GM23338 (cell line): ENCODE measurements around the gene GHRH. TPM values are rescaled to one million over a fixed set of nuclear protein-coding genes. Genes with fewer than 3 reads are reported as not detected.

Experiments used
- ATAC-seq: fragments of 200-7000 bp; cut with Tn5 transposase; 3 replicates; pipeline ENCODE4 v1.9.1; 2020
- DNase-seq: peaks from one replicate; pipeline ENCODE4 v3.0.0-alpha.2; 2015; ENCODE audit warnings: low spot score
- H2AFZ ChIP-seq: fragments of 200-600 bp; sonication (generic); 2 replicates; pipeline ENCODE4 v1.8.0; 2016; ENCODE audit warnings: antibody characterized with exemption, mild to moderate bottlenecking, moderate library complexity
- H3F3A ChIP-seq: fragments of 200-600 bp; sonication (generic); replicated peaks from 2 replicates; pipeline ENCODE4 v1.8.0; 2017; ENCODE audit warnings: antibody characterized with exemption, mixed run types, low read depth
- H3K27ac ChIP-seq: fragments of 200-600 bp; sonication (generic); 2 replicates; pipeline ENCODE4 v1.6.1; 2016; ENCODE audit warnings: low read depth
- H3K27me3 ChIP-seq: fragments of 200-600 bp; sonication (generic); 2 replicates; pipeline ENCODE4 v1.8.0; 2016; ENCODE audit warnings: mild to moderate bottlenecking, mixed run types, moderate library complexity; ENCODE audit not compliant: insufficient read depth
- H3K36me3 ChIP-seq: fragments of 200-600 bp; sonication (generic); 2 replicates; pipeline ENCODE4 v1.8.0; 2016; ENCODE audit warnings: mild to moderate bottlenecking; ENCODE audit not compliant: insufficient read depth
- H3K4me1 ChIP-seq: fragments of 200-600 bp; sonication (generic); 2 replicates; pipeline ENCODE4 v1.8.0; 2016; ENCODE audit warnings: mild to moderate bottlenecking, moderate library complexity; ENCODE audit not compliant: insufficient read depth
- H3K4me2 ChIP-seq: fragments of 200-600 bp; sonication (generic); 2 replicates; pipeline ENCODE4 v1.7.1; 2017; ENCODE audit warnings: mixed run types
- H3K4me3 ChIP-seq: fragments of 200-600 bp; sonication (generic); 2 replicates; pipeline ENCODE4 v1.6.1; 2016; ENCODE audit warnings: mixed run types
- H3K79me2 ChIP-seq: fragments of 200-600 bp; sonication (generic); replicated peaks from 2 replicates; pipeline ENCODE4 v1.8.0; 2017; ENCODE audit warnings: mild to moderate bottlenecking; ENCODE audit not compliant: insufficient read depth
- H3K9me2 ChIP-seq: fragments of 200-600 bp; sonication (generic); 2 replicates; pipeline ENCODE4 v1.8.0; 2017; ENCODE audit not compliant: insufficient read depth
- H4K20me1 ChIP-seq: fragments of 200-600 bp; sonication (generic); replicated peaks from 2 replicates; pipeline ENCODE4 v1.8.0; 2017; ENCODE audit warnings: mild to moderate bottlenecking; ENCODE audit not compliant: insufficient read depth
- H3K27ac Mint-ChIP-seq: 2 replicates; pipeline ENCODE4 v1.8.0; 2020; ENCODE audit warnings: inconsistent platforms, mild to moderate bottlenecking, moderate library complexity, mixed read lengths
- H3K27me3 Mint-ChIP-seq: 3 replicates; pipeline ENCODE4 v1.8.0; 2022; ENCODE audit warnings: low read depth, mild to moderate bottlenecking, moderate library complexity, mixed read lengths, inconsistent platforms; ENCODE audit not compliant: insufficient read depth, poor library complexity
- H3K36me3 Mint-ChIP-seq: 3 replicates; pipeline ENCODE4 v1.8.0; 2021; ENCODE audit warnings: low read depth, mild to moderate bottlenecking, inconsistent platforms, moderate library complexity, mixed read lengths
- H3K4me1 Mint-ChIP-seq: 3 replicates; pipeline ENCODE4 v1.8.0; 2020; ENCODE audit warnings: mild to moderate bottlenecking, inconsistent platforms, mixed read lengths
- H3K4me3 Mint-ChIP-seq: 3 replicates; pipeline ENCODE4 v1.8.0; 2021; ENCODE audit warnings: moderate library complexity, mild to moderate bottlenecking, inconsistent platforms, mixed read lengths
- H3K9me3 Mint-ChIP-seq: 3 replicates; pipeline ENCODE4 v1.8.0; 2020; ENCODE audit warnings: moderate library complexity, mild to moderate bottlenecking, inconsistent platforms, mixed read lengths
- CREB1 ChIP-seq: fragments of 250-450 bp; sonication (Bioruptor Pico); IDR thresholded peaks from 2 replicates; pipeline ENCODE4 v1.5.0; 2020; ENCODE audit warnings: low read depth, mild to moderate bottlenecking, moderate library complexity
- EZH2 ChIP-seq: fragments of 200-600 bp; sonication (generic); IDR thresholded peaks from one replicate; pipeline ENCODE4 v1.8.0; 2017; ENCODE audit warnings: antibody characterized with exemption, mild to moderate bottlenecking, low read depth; ENCODE audit not compliant: unreplicated experiment
- EZH2phosphoT487 ChIP-seq: fragments of 200-600 bp; sonication (generic); IDR thresholded peaks from one replicate; pipeline ENCODE4 v1.8.1; 2018; ENCODE audit warnings: antibody characterized with exemption; ENCODE audit not compliant: unreplicated experiment
- JUNB ChIP-seq: IDR thresholded peaks from one replicate; pipeline ENCODE4 v1.6.1; 2016; ENCODE audit warnings: antibody characterized with exemption; ENCODE audit not compliant: unreplicated experiment
- POLR2AphosphoS5 ChIP-seq: IDR thresholded peaks from 2 replicates; pipeline ENCODE4 v1.6.1; 2016; ENCODE audit warnings: antibody characterized with exemption, low read depth
- REST ChIP-seq: IDR thresholded peaks from one replicate; pipeline ENCODE4 v1.6.1; 2018; ENCODE audit warnings: antibody characterized with exemption; ENCODE audit not compliant: unreplicated experiment
- ZNF331 ChIP-seq: fragments of 250-450 bp; sonication (Bioruptor Pico); IDR thresholded peaks from 2 replicates; pipeline ENCODE4 v1.5.0; 2020; ENCODE audit warnings: low read depth, mild to moderate bottlenecking, moderate library complexity
- ZNF462 ChIP-seq: fragments of 250-450 bp; sonication (Bioruptor Pico); IDR thresholded peaks from 2 replicates; pipeline ENCODE4 v1.5.0; 2020; ENCODE audit warnings: mild to moderate bottlenecking, moderate library complexity
- polyA plus RNA-seq: library from polyadenylated mRNA; unstranded; fragments of >200 nt; fragmentation: Nextera tagmentation; extraction: Ambion mirVana; gene quantifications from 2 replicates; pipeline ENCODE4 v1.2.1, GENCODE V29; 2016
- total RNA-seq: library from RNA; depleted of rRNA; stranded (reverse); fragments of >200 nt; shearing (Covaris generic); gene quantifications from 2 replicates; pipeline ENCODE4 v1.2.3, GENCODE V29; 2014
- TF ChIP-seq, protein P1 (sequence below), 2 experiments: fragments of 200-600 bp in 1 of 2; sonication (generic) in 1 of 2; conservative IDR thresholded peaks; 2 replicates each; pipeline versions ENCODE4 v1.5.1 to v1.6.1; 2016 to 2017; ENCODE audit warnings: antibody characterized with exemption in 2 of 2, low read depth in 2 of 2, mild to moderate bottlenecking in 2 of 2, moderate library complexity in 1 of 2

The GHRH gene
- total and polyA plus RNA-seq, 2 experiments from 2014 or later: 0.40 TPM; not detected in 1

DNA sequence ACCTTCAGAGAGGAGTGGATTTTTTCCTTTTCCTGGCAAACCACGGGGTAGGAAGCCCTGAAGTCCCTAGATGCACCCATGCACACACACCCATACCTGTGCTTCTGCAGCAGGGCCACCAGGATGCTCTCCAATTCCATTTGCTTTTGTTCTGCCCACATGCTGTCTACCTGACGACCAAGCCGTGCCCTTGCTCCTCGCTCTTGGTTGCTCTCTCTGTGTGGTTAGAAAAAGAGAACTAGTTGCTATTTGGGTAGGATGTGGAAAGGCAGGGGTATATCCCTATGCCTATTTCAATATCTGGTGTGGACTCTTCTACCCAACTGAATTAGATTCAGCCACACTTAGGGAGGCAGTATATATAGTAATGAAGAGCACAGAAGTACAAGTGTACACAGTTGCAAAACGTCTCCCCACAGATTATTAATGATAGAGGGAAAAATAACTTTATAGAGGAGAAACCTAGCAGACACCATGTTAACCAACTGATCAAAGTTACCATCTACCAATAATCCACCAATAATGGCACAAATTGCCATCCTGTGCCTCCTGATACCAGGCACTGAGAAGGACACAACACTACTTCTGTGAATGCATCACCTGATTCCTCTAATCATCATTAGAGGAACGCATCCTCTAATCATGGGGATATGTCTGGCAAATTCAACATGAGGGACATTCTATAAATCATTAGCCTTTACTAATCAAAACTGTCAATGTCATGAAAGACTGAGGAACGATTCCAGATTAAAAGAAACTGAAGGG, 7.3 kb downstream of the GHRH start:
- no peak for TF ChIP-seq ZNF331 (CRISPR knock-in tag)
- no peak overlapping the region for H3K4me2 ChIP-seq
- Mint-ChIP-seq H3K4me3 (no peak overlapping the region), H3K27me3 (peaks cover 5% of the 10 kb centered on the region), H3K36me3 (no peaks in the 10 kb centered on the region), H3K27ac (no peak overlapping the region), H3K9me3 (peaks cover 6% of the 10 kb centered on the region; the same call in 2 of the 3 replicates), H3K4me1 (peaks cover 34% of the 10 kb centered on the region)
- DNase-seq (no peak), ATAC-seq (no peak)
- no peak overlapping the region for H2AFZ ChIP-seq
- no peak overlapping the region for H3K4me3 ChIP-seq
- no peaks in the 10 kb centered on the region for H3K36me3 ChIP-seq
- no peak overlapping the region for H3K27ac ChIP-seq
- H3F3A ChIP-seq: 0 out of 2 replicates have a peak, but pooled peaks cover 8% of the 10 kb centered on the region
- H4K20me1 ChIP-seq: no peaks in the 10 kb centered on the region
- H3K9me2 ChIP-seq: no peaks in the 10 kb centered on the region
- peaks cover 7% of the 10 kb centered on the region; the same call in 1 of the 2 replicates for H3K4me1 ChIP-seq
- H3K27me3 ChIP-seq: no peaks in the 10 kb centered on the region
- H3K79me2 ChIP-seq: no peaks in the 10 kb centered on the region

- Histone ChIP-seq H3K79me2 (no peaks in the 10 kb centered on the region), H3K9me2 (no peaks in the 10 kb centered on the region), H3K4me2 (no peak overlapping the region), H3F3A (0 out of 2 replicates have a peak, but pooled peaks cover 5% of the 10 kb centered on the region), H2AFZ (no peak overlapping the region), H4K20me1 (no peaks in the 10 kb centered on the region), H3K4me1 (peaks cover 3% of the 10 kb centered on the region; the same call in 1 of the 2 replicates), H3K4me3 (no peak overlapping the region), H3K36me3 (no peaks in the 10 kb centered on the region), H3K27ac (no peak overlapping the region; the same call in 1 of the 2 replicates), H3K27me3 (no peaks in the 10 kb centered on the region)
- ATAC-seq: no peak
- Mint-ChIP-seq H3K36me3 (0 out of 3 replicates have a peak, but pooled peaks cover 3% of the 10 kb centered on the region), H3K4me3 (no peak overlapping the region), H3K9me3 (peaks cover 6% of the 10 kb centered on the region; the same call in 2 of the 3 replicates), H3K27me3 (peaks cover 3% of the 10 kb centered on the region), H3K4me1 (peaks cover 23% of the 10 kb centered on the region), H3K27ac (no peak overlapping the region)
- no peak for DNase-seq
- TF ChIP-seq POLR2AphosphoS5 (no peak), EZH2 (no peak), EZH2phosphoT487 (no peak), CREB1 (CRISPR knock-in tag) (no peak), REST (no peak), ZNF462 (no peak), JUNB (no peak)
- TF ChIP-seq, protein P1, sequence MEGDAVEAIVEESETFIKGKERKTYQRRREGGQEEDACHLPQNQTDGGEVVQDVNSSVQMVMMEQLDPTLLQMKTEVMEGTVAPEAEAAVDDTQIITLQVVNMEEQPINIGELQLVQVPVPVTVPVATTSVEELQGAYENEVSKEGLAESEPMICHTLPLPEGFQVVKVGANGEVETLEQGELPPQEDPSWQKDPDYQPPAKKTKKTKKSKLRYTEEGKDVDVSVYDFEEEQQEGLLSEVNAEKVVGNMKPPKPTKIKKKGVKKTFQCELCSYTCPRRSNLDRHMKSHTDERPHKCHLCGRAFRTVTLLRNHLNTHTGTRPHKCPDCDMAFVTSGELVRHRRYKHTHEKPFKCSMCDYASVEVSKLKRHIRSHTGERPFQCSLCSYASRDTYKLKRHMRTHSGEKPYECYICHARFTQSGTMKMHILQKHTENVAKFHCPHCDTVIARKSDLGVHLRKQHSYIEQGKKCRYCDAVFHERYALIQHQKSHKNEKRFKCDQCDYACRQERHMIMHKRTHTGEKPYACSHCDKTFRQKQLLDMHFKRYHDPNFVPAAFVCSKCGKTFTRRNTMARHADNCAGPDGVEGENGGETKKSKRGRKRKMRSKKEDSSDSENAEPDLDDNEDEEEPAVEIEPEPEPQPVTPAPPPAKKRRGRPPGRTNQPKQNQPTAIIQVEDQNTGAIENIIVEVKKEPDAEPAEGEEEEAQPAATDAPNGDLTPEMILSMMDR (conservative IDR thresholded peaks at IDR 0.05; ENCODE audit: low read depth in 2 of 2): no peak
Measured at GRCh38 chr20:37253087-37253486, 8.5 kb downstream of the GHRH start.
